ENCODE data around the gene HTRA3.

Gene HTRA3

DNA sequence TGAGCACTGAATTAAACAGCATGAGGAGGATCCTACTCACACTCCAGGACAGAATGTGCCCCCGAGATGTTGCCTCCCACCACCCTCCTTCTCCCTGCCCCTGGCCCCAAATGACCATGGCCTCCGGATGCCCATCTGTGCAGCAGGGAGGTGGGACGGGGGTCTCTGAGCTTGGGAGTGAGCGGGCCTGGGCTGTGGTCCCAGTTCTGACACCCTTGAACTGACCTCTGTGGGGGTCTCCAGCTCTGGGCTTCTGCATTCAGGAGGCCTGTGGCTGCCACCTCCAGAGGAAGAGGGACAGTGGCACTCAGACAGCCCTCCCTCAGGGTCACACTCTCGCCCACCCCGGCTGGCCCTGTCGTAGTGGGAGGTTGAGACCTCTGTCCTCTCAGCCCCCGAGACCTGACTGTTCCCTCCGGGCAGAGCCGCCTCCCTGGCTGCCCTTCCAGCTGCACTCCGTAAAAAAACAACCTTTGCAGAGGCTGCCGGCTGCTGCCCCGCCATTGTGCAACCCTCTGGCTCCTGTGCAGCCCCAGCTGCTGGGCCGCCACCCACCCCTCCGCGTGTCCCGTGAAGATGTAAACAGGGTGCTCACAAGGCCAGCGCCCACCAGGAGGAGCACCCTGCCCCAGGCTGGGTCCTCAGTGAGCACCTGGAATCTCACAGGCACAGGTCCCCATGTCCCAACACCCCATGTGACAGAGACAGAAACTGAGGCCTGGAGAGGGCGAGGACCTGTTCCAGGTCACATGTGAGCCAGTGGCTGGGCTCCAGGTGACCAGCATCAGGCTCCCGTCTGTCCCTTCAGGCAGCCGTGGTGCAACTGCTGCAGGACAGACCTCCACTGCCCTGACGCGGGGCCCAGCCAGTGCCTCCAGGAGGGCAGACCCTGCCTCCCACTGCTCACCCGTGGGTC, 39.6 kb downstream of the HTRA3 start:
- no peaks in the 10 kb centered on the region for H3K36me3 ChIP-seq (ENCODE audit: insufficient read depth, low read length)
- H3K9me3 ChIP-seq (ENCODE audit: low read depth, low read length): no peaks in the 10 kb centered on the region
- H3K27ac ChIP-seq: no peak overlapping the region
- TF ChIP-seq FOXP2 (optimal IDR thresholded peaks at IDR 0.05; ENCODE audit: control extremely low read depth, extremely low read length, insufficient read depth) (no peak), EZH2 (IDR thresholded peaks at IDR 0.05) (no peak), POLR2AphosphoS5 (IDR thresholded peaks at IDR 0.05; ENCODE audit: borderline replicate concordance, low read depth, low read length) (no peak)
- H3K9ac ChIP-seq (ENCODE audit: insufficient read length): no peak overlapping the region
- DNase-seq (ENCODE audit: low read depth, low spot score): no peak
- no peak overlapping the region for H3K4me3 ChIP-seq

DNA sequence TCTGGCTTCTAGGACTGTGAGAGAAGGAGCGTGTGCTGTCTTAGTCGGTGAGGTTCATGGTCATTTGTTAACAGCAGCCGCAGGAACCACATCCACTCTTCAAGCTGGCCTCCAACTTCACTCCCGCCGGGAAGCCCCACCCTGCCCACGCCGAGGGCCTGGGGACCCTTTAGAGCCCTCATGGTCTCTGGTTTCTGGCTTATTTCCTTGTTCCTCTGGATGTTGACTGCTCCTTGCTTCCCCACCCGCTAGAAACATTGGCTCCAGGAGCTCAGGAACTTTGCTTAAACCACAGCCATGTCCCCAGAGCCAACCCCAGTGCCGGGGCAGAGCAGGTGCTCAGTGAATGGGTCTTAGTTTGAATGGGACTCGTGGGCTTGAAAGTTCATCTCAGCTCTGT, 40.8 kb downstream of the HTRA3 start:
- H3K4me3 ChIP-seq: no peak overlapping the region
- TF ChIP-seq FOXP2 (optimal IDR thresholded peaks at IDR 0.05; ENCODE audit: control extremely low read depth, extremely low read length, insufficient read depth) (no peak), POLR2AphosphoS5 (IDR thresholded peaks at IDR 0.05; ENCODE audit: borderline replicate concordance, low read depth, low read length) (no peak), EZH2 (IDR thresholded peaks at IDR 0.05) (no peak)

DNA sequence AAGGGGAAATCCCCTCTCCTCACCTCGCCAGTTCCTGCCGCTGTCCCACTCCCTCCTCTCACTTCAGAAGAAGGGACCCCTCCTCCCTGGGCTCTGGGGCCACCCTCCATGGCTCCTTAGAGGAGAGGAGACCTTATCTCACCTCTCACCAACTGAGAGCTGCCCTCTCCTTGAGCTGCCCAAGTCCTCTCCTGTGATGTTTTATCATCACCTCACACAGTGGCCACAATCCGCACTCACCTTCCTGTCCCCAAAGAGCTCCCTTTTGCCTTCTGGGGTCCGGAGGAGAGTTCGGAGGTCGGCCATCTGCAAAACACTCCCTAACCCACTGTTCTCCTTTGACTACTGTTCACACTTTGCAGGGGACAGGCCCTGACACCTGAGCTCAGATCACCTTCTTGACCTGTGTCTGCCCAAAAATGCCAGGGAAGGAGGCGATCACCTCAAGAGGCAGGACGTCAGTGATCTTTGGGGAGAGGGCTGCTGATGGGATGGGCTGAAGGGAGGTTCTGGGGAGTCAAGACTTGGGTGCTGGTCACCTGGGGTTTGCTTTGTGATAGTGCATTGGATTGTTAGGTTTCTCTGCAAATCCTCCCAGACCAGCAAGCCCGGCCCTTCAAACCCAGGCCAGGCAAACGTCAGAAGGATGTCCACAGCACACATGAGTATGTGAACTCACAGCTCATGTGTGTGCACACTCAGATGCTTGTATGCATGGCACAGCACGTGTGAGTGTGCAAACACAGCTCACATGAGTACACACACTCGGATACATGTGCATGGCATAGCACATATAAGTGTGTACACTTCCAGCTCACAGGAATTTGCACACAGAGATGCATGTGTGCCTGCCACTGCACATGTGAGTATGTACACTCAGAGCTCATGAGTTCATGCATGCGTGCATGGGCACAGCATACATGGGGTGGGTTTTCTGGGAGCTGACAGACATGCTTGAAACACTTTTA, 41.8 kb downstream of the HTRA3 start:
- Histone ChIP-seq H3K9ac (ENCODE audit: insufficient read length) (no peak overlapping the region), H3K4me3 (no peak overlapping the region), H3K9me3 (ENCODE audit: low read depth, low read length) (no peaks in the 10 kb centered on the region), H3K27ac (no peak overlapping the region), H3K36me3 (ENCODE audit: insufficient read depth, low read length) (no peaks in the 10 kb centered on the region)
- no peak for DNase-seq (ENCODE audit: low read depth, low spot score)
- TF ChIP-seq EZH2 (IDR thresholded peaks at IDR 0.05): no peak
- TF ChIP-seq POLR2AphosphoS5 (IDR thresholded peaks at IDR 0.05; ENCODE audit: borderline replicate concordance, low read depth, low read length): no peak
- no peak for TF ChIP-seq FOXP2 (optimal IDR thresholded peaks at IDR 0.05; ENCODE audit: control extremely low read depth, extremely low read length, insufficient read depth)

More for the DNA sequence above, 40.8 kb downstream of the HTRA3 start:
- H3K36me3 ChIP-seq (ENCODE audit: insufficient read depth, low read length): no peaks in the 10 kb centered on the region
- H3K9me3 ChIP-seq (ENCODE audit: low read depth, low read length): no peaks in the 10 kb centered on the region
- no peak for DNase-seq (ENCODE audit: low read depth, low spot score)
- H3K9ac ChIP-seq (ENCODE audit: insufficient read length): no peak overlapping the region
- no peak overlapping the region for H3K27ac ChIP-seq

DNA sequence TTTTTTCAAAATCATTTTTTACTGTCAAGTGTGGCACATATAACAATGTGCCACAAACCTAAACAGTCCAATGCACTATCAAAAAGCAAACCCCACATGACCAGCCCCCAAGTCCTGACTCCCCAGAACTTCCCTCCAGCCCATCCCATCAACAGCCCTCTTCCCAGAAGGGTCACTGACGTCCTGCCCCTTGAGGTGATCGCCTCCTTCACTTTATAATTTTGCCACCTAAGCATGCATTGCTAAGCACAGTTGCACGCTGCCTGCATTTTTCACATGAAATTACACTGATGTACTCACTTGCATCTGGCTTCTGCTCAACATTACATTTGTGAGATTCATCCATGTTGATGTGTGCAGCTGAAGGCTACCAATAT, 42.5 kb downstream of the HTRA3 start:
- DNase-seq (ENCODE audit: low read depth, low spot score): no peak
- no peak overlapping the region for H3K27ac ChIP-seq
- no peak overlapping the region for H3K9ac ChIP-seq (ENCODE audit: insufficient read length)
- no peaks in the 10 kb centered on the region for H3K9me3 ChIP-seq (ENCODE audit: low read depth, low read length)
- H3K4me3 ChIP-seq: no peak overlapping the region
- TF ChIP-seq POLR2AphosphoS5 (IDR thresholded peaks at IDR 0.05; ENCODE audit: borderline replicate concordance, low read depth, low read length) (no peak), EZH2 (IDR thresholded peaks at IDR 0.05) (no peak), FOXP2 (optimal IDR thresholded peaks at IDR 0.05; ENCODE audit: control extremely low read depth, extremely low read length, insufficient read depth) (no peak)
- H3K36me3 ChIP-seq (ENCODE audit: insufficient read depth, low read length): no peaks in the 10 kb centered on the region

DNA sequence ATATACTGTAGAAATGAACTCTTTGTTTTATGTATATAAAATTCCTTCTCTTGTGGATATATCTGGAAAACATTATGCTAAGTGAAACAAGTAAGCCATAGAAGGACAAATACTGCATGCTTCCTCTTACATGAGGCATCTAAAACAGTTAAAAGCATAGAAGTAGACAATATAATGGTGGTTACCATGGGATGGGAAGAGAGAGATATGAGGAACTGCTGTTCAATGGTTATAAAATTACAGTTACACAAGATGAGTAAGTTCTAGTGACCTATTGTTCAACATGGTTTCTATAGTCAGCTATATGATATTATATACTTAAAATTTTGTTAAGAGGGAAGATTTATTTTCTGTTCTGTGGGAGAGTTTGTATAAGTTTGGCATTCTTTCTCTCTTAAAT, 43.4 kb downstream of the HTRA3 start:
- no peak for DNase-seq (ENCODE audit: low read depth, low spot score)
- H3K9ac ChIP-seq (ENCODE audit: insufficient read length): no peak overlapping the region
- no peaks in the 10 kb centered on the region for H3K36me3 ChIP-seq (ENCODE audit: insufficient read depth, low read length)
- no peaks in the 10 kb centered on the region for H3K9me3 ChIP-seq (ENCODE audit: low read depth, low read length)
- TF ChIP-seq POLR2AphosphoS5 (IDR thresholded peaks at IDR 0.05; ENCODE audit: borderline replicate concordance, low read depth, low read length) (no peak), EZH2 (IDR thresholded peaks at IDR 0.05) (no peak), FOXP2 (optimal IDR thresholded peaks at IDR 0.05; ENCODE audit: control extremely low read depth, extremely low read length, insufficient read depth) (no peak)
- H3K27ac ChIP-seq: no peak overlapping the region
- no peak overlapping the region for H3K4me3 ChIP-seq

DNA sequence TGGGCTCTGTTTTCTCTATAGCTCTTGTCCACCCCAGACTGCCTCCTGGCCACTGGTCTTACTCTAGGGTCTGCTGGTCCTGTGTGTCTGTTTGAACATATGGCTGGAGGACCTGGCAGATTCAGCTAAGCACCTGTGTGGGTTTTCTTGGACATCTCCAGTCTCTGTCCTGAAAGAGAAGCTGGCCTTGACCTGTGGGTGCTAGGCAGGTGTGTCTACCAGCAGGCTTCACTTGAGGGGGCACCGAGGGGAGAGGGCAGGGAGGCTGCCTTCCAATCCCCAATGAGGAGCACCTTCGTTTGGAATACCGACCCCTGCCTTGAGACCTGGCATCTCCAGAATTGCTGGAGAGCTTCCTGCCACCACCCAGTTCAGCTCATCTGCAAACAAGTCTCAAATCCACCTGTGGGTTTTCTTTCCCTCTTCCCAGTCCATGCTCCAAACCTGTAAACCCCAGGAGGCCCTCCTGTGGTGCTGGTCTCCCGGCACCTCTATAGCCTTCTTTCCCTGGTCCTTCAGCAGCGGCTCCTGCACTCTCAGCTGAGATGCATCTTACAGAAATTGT, 45.2 kb downstream of the HTRA3 start:
- H3K4me3 ChIP-seq: no peak overlapping the region

DNA sequence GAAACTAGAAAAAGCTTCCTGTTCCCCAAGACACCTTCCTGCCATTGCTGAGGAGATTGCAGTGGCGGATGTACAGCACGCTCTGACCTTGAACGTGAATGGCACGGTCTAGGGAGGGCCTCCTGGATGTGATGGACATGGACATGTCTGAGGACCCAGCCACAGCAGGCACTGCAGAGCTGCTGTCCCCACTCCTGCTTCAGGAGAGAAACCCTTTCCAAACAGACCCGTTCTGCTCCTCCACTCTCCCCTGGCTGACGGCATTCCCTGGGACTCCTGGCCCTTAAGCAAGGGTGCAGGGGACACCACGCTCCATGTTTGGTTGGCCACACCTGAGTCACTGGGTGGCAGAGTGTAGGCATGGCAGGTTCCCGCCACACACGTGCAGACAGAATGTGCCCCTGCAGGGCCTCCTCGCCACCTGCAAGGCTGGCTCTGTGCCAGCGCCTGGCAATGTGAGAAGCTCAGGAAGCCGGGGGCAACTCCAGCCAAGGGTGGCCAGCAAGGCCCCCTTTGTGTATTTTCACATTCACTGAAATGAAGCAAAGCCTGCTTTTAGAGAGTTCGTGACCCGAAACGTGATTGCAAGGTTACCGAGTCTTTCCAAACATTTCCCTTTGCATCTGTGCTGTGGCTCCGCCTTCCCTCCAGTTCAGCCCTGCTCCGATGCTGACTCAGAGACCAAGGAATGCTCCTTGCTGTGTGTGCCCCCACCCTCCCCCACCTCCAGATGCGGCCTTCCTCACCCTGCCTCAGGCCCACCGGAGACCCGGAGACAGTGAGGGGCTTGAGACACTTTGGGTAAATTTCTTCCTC, 46.1 kb downstream of the HTRA3 start:
- H3K27ac ChIP-seq: no peak overlapping the region
- TF ChIP-seq FOXP2 (optimal IDR thresholded peaks at IDR 0.05; ENCODE audit: control extremely low read depth, extremely low read length, insufficient read depth) (no peak), EZH2 (IDR thresholded peaks at IDR 0.05) (no peak), POLR2AphosphoS5 (IDR thresholded peaks at IDR 0.05; ENCODE audit: borderline replicate concordance, low read depth, low read length) (no peak)
- H3K36me3 ChIP-seq (ENCODE audit: insufficient read depth, low read length): no peaks in the 10 kb centered on the region
- no peaks in the 10 kb centered on the region for H3K9me3 ChIP-seq (ENCODE audit: low read depth, low read length)
- no peak overlapping the region for H3K4me3 ChIP-seq
- no peak for DNase-seq (ENCODE audit: low read depth, low spot score)
- no peak overlapping the region for H3K9ac ChIP-seq (ENCODE audit: insufficient read length)

More for the DNA sequence above, 45.2 kb downstream of the HTRA3 start:
- TF ChIP-seq FOXP2 (optimal IDR thresholded peaks at IDR 0.05; ENCODE audit: control extremely low read depth, extremely low read length, insufficient read depth): no peak
- Histone ChIP-seq H3K36me3 (ENCODE audit: insufficient read depth, low read length) (no peaks in the 10 kb centered on the region), H3K9ac (ENCODE audit: insufficient read length) (no peak overlapping the region), H3K27ac (no peak overlapping the region), H3K9me3 (ENCODE audit: low read depth, low read length) (no peaks in the 10 kb centered on the region)
- DNase-seq (ENCODE audit: low read depth, low spot score): no peak
